RPMI8226 (cell line): ENCODE data around the gene BAHCC1.
"Not testable (repeated sequence)": the region's sequence is repeated elsewhere in the genome, so short reads cannot be mapped to it uniquely, and the experiment has no call there.

ENCODE experiments used
- DNase-seq: peaks from one replicate; pipeline ENCODE4 v3.0.0-alpha.2; 2015

The BAHCC1 gene

DNA sequence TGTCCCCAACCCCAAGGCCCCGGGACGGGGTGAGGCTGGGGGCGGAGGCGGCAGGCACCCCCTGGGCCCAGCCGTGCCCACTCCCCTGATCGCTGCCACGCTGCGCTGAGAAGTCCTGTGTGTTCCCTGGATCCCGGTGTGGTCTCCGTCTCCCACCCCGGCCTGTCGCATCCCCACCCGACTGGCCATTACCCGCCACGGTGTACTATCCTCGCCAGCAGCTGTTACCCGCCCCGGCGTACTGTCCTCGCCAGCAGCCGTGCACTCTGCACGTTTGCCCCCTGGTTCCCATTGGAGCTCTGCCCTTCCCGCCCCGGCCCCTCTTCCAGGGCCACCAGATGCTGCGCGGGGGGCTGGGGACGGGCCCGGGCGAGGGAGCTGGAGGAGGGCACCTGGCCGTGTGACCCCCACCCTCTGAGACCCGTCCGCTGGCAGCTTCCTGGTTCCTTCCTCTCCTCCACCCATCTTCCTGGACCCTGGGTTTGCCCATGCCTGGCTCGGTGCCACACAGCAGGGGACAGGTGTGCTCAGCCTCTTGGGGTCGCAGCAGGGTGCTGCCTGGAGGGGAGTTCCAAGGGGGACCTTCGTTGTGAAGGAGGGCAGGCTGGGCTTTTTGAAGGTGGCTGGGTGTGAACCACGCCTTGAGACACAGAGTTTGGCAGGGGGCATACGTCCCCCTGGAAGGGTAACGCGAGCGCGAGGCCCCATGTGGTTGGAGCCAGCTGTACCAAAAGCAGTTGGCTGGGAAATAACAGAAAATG, 19.7 kb downstream of the BAHCC1 start:
- no peak for DNase-seq

DNA sequence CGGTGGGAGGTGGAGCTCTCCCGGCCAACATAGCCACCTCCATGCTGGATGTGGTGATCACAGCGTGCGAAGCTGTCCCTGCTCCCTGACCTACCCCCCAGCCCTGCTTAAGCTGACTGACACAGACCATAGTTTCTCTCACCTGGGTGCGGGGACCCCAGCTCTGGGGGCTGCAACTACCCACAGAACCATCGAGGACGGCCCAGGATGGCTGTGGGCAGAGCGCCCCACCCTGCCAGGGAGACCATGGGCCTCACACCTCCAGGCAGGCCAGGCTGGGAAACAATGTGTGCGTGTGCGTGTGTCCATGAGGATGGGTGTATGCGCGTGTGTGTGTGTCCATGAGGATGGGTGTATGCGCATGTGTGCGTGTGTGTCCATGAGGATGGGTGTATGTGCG, 20.4 kb downstream of the BAHCC1 start:
- DNase-seq: no peak

- DNase-seq: no peak
Observed at GRCh38 chr17:81416612-81417011, 21.4 kb downstream of the BAHCC1 start.

GRCh38 chr17:81417049-81417878, 22.0 kb downstream of the BAHCC1 start:
- DNase-seq: no peak

DNA sequence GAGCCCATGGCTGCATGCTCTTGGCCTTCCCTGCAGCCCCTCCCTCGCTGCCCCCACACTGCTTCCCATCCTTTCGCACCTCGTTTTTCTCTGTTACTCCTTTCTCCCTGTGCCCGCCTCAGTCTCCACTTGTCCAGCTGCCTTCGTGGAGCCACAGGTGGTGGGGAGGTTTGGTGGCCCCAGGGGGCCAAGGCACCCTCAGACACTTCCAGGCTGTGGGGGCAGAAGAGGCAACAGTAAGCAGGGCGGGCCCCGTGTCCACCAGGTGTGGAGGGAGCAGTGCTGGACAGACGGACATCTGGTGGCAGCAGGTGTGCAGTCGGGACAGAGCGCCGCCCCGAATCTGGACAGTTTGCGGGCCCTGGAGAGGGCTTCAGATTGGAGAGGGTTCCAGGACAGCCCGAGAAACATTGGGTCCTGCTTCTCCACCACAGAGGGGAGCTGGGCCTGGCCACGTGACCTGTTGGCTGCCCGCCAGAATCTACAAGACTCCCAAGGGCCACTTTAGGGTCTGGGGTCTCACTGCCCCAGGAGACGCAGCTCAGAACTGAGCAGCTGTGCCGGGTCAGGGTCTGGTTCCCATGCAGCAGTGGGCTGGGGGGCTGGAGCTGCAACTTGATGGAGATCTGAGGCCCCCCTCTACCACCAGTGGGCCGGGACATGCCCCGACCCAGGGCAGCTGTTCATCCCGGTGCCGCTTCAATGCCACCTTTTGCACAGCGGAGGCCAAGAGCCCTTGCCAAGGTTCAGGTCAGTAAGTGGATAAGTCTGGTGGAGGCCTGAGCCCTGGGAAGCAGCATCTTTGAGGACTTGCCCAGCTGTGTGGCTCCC, 22.8 kb downstream of the BAHCC1 start:
- no peak for DNase-seq

GRCh38 chr17:81418710-81419318, 23.6 kb downstream of the BAHCC1 start:
- peak; percentile 43 for DNase-seq

- no peak for DNase-seq
Observed at GRCh38 chr17:81419319-81419885, 24.1 kb downstream of the BAHCC1 start.

DNA sequence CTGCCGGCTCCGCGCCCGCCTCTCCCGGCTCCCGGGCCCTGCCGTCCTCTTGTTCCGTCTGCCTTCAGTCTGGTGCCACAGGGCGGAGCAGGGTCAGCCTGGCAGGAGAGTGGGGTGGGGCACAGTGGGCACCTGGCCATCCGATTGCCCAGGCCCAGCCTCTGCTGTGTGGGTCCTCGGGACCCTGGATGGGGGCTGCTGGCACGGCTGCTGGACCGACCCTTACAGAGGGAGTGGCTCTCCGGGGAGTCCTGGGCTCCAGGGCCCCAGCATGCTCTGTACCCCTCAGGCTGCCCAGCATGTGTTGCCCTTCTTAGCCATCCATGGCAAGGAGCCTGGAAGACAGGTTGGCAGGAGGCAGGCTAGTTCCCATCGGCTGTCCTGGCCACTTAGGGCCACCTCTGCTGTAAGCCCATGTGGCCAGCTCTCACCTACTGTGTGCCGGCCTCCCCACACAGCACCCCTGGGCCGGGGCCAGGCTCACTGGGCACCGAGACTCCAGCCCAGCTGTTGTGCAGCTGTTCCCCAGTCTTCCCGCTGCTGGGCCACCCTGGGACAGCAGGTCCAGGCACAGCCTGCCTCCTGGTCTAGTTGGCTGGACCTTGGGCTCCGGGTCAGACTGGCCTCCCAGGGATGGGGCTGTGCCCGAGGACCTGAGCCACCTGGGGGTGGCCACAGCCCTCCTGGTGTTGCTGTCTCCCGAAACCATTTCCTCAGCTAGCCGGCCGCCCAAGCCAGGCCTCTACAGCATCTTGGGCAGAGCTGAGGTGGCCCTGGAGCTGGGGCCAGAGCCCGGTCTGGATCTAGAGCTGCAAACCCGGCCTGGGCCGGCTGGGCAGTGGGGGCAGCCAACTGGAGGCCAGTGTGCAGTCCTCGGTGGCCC, 24.9 kb downstream of the BAHCC1 start:
- no peak for DNase-seq

- no peak for DNase-seq
Observed at GRCh38 chr17:81420769-81421462, 25.7 kb downstream of the BAHCC1 start.

- DNase-seq: no peak
Observed at GRCh38 chr17:81422776-81423697, 27.8 kb downstream of the BAHCC1 start.

DNA sequence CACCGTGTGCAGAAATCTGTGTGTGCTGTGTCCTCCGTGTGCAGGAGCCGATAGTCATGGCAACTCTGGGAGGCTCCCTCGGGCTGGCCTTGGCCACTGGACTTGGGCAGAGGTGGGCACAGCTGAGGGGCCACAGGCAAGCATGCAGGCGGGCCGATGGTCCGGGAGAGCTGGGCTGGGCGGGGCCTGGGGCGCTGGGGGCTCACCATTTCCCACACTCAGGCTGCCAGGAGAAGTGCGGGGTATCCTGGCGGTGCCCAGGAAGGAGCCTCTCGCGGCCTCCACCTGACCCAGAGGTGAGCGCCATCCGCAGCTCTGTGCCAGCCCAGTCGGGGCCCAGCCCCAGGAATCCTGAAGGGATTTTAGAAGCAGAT, 28.4 kb downstream of the BAHCC1 start:
- no peak for DNase-seq

GRCh38 chr17:81424151-81425017, 29.1 kb downstream of the BAHCC1 start:
- DNase-seq: no peak

DNA sequence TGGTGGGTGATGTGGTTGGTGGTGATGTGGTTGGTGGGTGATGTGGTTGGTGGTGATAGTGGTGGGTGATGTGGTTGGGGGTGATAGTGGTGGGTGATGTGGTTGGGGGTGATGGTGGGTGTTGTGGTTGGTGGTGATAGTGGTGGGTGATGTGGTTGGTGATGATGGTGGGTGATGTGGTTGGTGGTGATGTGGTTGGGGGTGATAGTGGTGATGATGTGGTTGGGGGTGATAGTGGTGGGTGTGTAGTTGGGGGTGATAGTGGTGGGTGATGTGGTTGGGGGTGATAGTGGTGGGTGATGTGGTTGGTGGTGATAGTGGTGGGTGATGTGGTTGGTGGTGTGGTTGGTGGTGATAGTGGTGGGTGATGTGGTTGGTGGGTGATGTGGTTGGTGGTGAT, 29.8 kb downstream of the BAHCC1 start:
- not testable (repeated sequence) for DNase-seq

GRCh38 chr17:81425716-81426392, 30.6 kb downstream of the BAHCC1 start:
- not testable (repeated sequence) for DNase-seq

DNA sequence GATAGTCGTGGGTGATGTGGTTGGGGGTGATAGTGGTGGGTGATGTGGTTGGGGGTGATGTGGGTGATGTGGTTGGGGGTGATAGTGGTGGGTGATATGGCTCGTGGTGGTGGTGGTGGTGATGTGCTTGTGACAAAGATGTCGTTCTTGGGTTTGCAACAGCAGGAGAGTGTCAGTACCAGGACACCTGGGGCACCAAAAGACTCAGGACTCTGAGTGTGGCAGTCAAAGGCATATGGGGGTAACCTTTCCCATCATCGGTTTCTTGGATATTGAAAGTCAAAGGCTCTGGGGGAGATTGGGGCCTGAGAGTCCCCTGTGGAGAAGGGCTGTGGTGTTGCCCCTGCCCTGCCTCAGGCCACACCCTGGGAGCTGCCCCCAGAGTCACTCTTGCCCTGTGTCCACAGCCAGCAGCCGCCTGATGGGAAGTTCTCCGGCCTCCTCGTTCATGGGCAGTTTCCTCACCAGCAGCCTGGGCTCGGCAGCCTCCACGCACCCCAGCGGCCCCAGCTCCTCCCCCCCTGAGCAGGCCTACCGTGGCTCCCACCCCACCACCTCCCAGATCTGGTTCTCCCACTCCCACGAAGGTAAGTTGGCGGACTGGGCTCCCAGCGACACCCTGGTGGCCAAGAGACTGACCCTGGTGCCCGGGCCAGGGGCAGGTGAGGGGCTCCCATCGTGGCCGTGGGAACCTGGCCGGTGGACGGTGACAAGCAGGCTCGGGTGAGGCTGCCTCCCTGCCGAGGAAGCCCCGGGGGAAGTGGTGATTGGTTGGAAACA, 31.3 kb downstream of the BAHCC1 start:
- no peak for DNase-seq

- no peak for DNase-seq
Observed at GRCh38 chr17:81427173-81428120, 32.2 kb downstream of the BAHCC1 start.
